Fibroblast of lung (primary cell): Measurements from ENCODE around the gene OTOGL. TPM values are rescaled to one million over a fixed set of nuclear protein-coding genes. Genes with fewer than 3 reads are reported as not detected.
A peak's percentile ranks its signal among the peaks of the same experiment; 100 is the strongest.
"Not testable (repeated sequence)": the region's sequence is repeated elsewhere in the genome, so short reads cannot be mapped to it uniquely, and the experiment has no call there.

Source experiments
- DNase-seq, 2 donors: peaks; one replicate each; pipeline versions ENCODE4 v3.0.0 to v3.0.0-alpha.2; 2010; ENCODE audit warnings: low read depth in 2 of 2
- H2AFZ ChIP-seq: 2 replicates; pipeline ENCODE4 v1.5.1; 2012; ENCODE audit warnings: low read length, control low read depth, inconsistent platforms
- H3K27ac ChIP-seq: 2 replicates; pipeline ENCODE4 v1.5.1; 2011; ENCODE audit warnings: low read length, control low read depth; ENCODE audit not compliant: insufficient read depth
- H3K27me3 ChIP-seq: 2 replicates; pipeline ENCODE4 v1.5.1; 2011; ENCODE audit warnings: mild to moderate bottlenecking, low read length; ENCODE audit not compliant: control insufficient read depth, insufficient read depth
- H3K36me3 ChIP-seq: 2 replicates; pipeline ENCODE4 v1.5.1; 2011; ENCODE audit warnings: low read length; ENCODE audit not compliant: control insufficient read depth, insufficient read depth
- H3K4me1 ChIP-seq: 2 replicates; pipeline ENCODE4 v1.5.1; 2011; ENCODE audit warnings: low read length; ENCODE audit not compliant: control insufficient read depth, insufficient read depth; ENCODE audit errors: extremely low read depth
- H3K4me2 ChIP-seq: 2 replicates; pipeline ENCODE4 v1.5.1; 2011; ENCODE audit warnings: low read length, control low read depth; ENCODE audit not compliant: insufficient read depth; ENCODE audit errors: extremely low read depth
- H3K4me3 ChIP-seq, 4 experiments: fragments of 200-600 bp in 1 of 4; sonication (generic) in 1 of 4; replicated peaks in 1 of 4; 2 replicates each; pipeline ENCODE4 v1.5.1; 2011 to 2016; ENCODE audit warnings: low read length in 4 of 4, low read depth in 3 of 4, mild to moderate bottlenecking in 3 of 4, control low read depth in 2 of 4, inconsistent platforms in 1 of 4, mixed read lengths in 1 of 4; ENCODE audit not compliant: insufficient read depth in 1 of 4; ENCODE audit errors: control extremely low read depth in 1 of 4
- H3K79me2 ChIP-seq: 2 replicates; pipeline ENCODE4 v1.5.1; 2012; ENCODE audit warnings: mild to moderate bottlenecking, low read length, inconsistent platforms; ENCODE audit not compliant: control insufficient read depth, insufficient read depth
- H3K9ac ChIP-seq: 2 replicates; pipeline ENCODE4 v1.5.1; 2011; ENCODE audit warnings: mild to moderate bottlenecking, low read length, control low read depth; ENCODE audit not compliant: insufficient read depth
- H3K9me3 ChIP-seq: 2 replicates; pipeline ENCODE4 v1.5.1; 2012; ENCODE audit warnings: low read depth, low read length; ENCODE audit not compliant: control insufficient read depth, insufficient read depth
- H4K20me1 ChIP-seq: 2 replicates; pipeline ENCODE4 v1.5.1; 2011; ENCODE audit warnings: low read length; ENCODE audit not compliant: control insufficient read depth, insufficient read depth; ENCODE audit errors: extremely low read depth
- CTCF ChIP-seq, 2 donors: IDR thresholded peaks in 1 of 2; conservative IDR thresholded peaks in 1 of 2; 1 replicate in 1 of 2; 2 replicates in 1 of 2; pipeline ENCODE4 v1.5.1; 2011 to 2012; ENCODE audit warnings: low read length in 2 of 2, control low read depth in 1 of 2, inconsistent platforms in 1 of 2, low read depth in 1 of 2, mild to moderate bottlenecking in 1 of 2
- EZH2 ChIP-seq: IDR thresholded peaks from 2 replicates; pipeline ENCODE4 v1.5.1; 2012; ENCODE audit warnings: low read length, control low read depth, mild to moderate bottlenecking; ENCODE audit errors: missing control alignments
- polyA plus RNA-seq, 2 donors: library from polyadenylated mRNA; depleted of rRNA in 1 of 2; stranded (reverse) in 1 of 2; unstranded in 1 of 2; fragments of >200 nt; gene quantifications; 2 replicates each; pipeline ENCODE4 v1.2.1, GENCODE V29; 2011 to 2012; ENCODE audit warnings: missing spikeins in 1 of 2
- total RNA-seq: library from RNA; depleted of rRNA; stranded (reverse); fragments of >200 nt; gene quantifications from 2 replicates; pipeline ENCODE4 v1.2.1, GENCODE V29; 2014

Gene OTOGL
- total and polyA plus RNA-seq, 2 donors (not counting 1 experiment from before 2014, with no cell fraction given), result 0.15 to 0.17 TPM

- Histone ChIP-seq H3K4me1 (no peaks in the 10 kb centered on the region), H3K9me3 (no peaks in the 10 kb centered on the region), H3K4me2 (peak overlapping the region; percentile 25), H3K36me3 (no peaks in the 10 kb centered on the region), H3K27me3 (no peaks in the 10 kb centered on the region), H3K79me2 (no peaks in the 10 kb centered on the region), H4K20me1 (no peaks in the 10 kb centered on the region), H3K4me3 (no peak overlapping the region), H2AFZ (no peak overlapping the region), H3K9ac (no peak overlapping the region), H3K27ac (no peak overlapping the region)
- peak; percentile 10 to 88 for DNase-seq
- TF ChIP-seq CTCF (conservative IDR thresholded peaks at IDR 0.05 in 1 of 2, IDR thresholded peaks at IDR 0.05 in 1 of 2; ENCODE audit: low read depth in 1 of 2, low read length in 2 of 2) (no peak), EZH2 (no peak)
Measured at GRCh38 chr12:80241576-80242273, 142.4 kb downstream of the OTOGL start.

- Histone ChIP-seq H3K9ac (no peak overlapping the region), H3K27ac (no peak overlapping the region), H2AFZ (no peak overlapping the region)
Measured at GRCh38 chr12:80242321-80242720, 143.0 kb downstream of the OTOGL start.

GRCh38 chr12:80249581-80249980 is 150.2 kb downstream of the OTOGL start:
- H2AFZ ChIP-seq, H3K36me3 ChIP-seq, H3K79me2 ChIP-seq, H3K27ac ChIP-seq, H3K4me3 ChIP-seq, DNase-seq, H3K9me3 ChIP-seq, H3K9ac ChIP-seq, H3K4me2 ChIP-seq, H3K4me1 ChIP-seq, H3K27me3 ChIP-seq, H4K20me1 ChIP-seq: not testable (repeated sequence)

More at GRCh38 chr12:80242321-80242720, 143.0 kb downstream of the OTOGL start:
- Histone ChIP-seq H3K9me3 (no peaks in the 10 kb centered on the region), H3K36me3 (no peaks in the 10 kb centered on the region), H3K4me3 (no peak overlapping the region), H3K4me2 (no peak overlapping the region), H3K79me2 (no peaks in the 10 kb centered on the region), H3K27me3 (no peaks in the 10 kb centered on the region), H3K4me1 (no peaks in the 10 kb centered on the region), H4K20me1 (no peaks in the 10 kb centered on the region)
- DNase-seq, result no peak
- TF ChIP-seq EZH2 (no peak), CTCF (conservative IDR thresholded peaks at IDR 0.05 in 1 of 2, IDR thresholded peaks at IDR 0.05 in 1 of 2; ENCODE audit: low read depth in 1 of 2, low read length in 2 of 2) (no peak)
